ENCODE results near the gene AGTRAP. TPM values are rescaled to one million over a fixed set of nuclear protein-coding genes. Genes with fewer than 3 reads are reported as not detected.

AGTRAP gene
- total and polyA plus RNA-seq, 9 of the 15 experiments (the other 6 are each of a cell fraction or from before 2014, with no cell fraction given) = 26.8 to 105 (median 57.5) TPM

GRCh38 chr1:11769274-11769673 lies 33.3 kb downstream of the AGTRAP start:
- BruUV-seq (replicated peaks) = no TSS peak
- WGBS (ENCODE audit: insufficient coverage, low coverage, missing lambda C conversion rate) = 68% methylated on average over 4 of the region's 4 CpGs
- DNase-seq (ENCODE audit: extremely low read depth in 1 of 4, low spot score in 3 of 4) (no peak), ATAC-seq (no peak), FAIRE-seq (no peak)
- ChIA-PET CTCF (ENCODE audit: low intra/inter-chr PET ratio) (no interaction called here), POLR2A (interaction anchor here (0.9 to 1.5 kb wide), 3 partner anchors 19 to 287 kb away, joined by 3 to 5 read pairs (median 3); no protein-coding TSS in a partner anchor)
- no peaks in the 10 kb centered on the region for H3K9me1 ChIP-seq (ENCODE audit: control insufficient read depth, insufficient read depth, low read length)
- H3K4me2 ChIP-seq (ENCODE audit: insufficient read depth, low read length) = no peak overlapping the region
- H3K36me3 ChIP-seq (ENCODE audit: control insufficient read depth, insufficient read depth, low read length) = no peaks in the 10 kb centered on the region
- H3K4me1 ChIP-seq (replicated peaks in 1 of 2; ENCODE audit: control insufficient read depth in 2 of 2, insufficient read depth in 2 of 2, low read length in 2 of 2) = peaks cover 5 to 28% of the 10 kb centered on the region in 2 experiments; a peak in 4 of 5 replicates
- H3K27me3 ChIP-seq (ENCODE audit: control insufficient read depth in 2 of 2, insufficient read depth in 2 of 2, low read length in 2 of 2) = no peaks in the 10 kb centered on the region
- in situ Hi-C loops (cut with MboI) = no loop called here
- no peaks in the 10 kb centered on the region for H3K9me3 ChIP-seq (replicated peaks; ENCODE audit: control insufficient read depth, insufficient read depth, low read depth, low read length)
- intact Hi-C loops (cut with micrococcal nuclease) = no loop called here
- TF ChIP-seq FOXJ2 (tag; IDR thresholded peaks at IDR 0.05) (no peak), SRSF9 (IDR thresholded peaks at IDR 0.05; ENCODE audit: borderline replicate concordance, low read depth, low read length) (no peak), ZNF121 (CRISPR knock-in tag; conservative IDR thresholded peaks at IDR 0.05) (peak; percentile 81)
- H3K9ac ChIP-seq (ENCODE audit: insufficient read depth in 1 of 2, low read depth in 2 of 2, low read length in 2 of 2) = no peak overlapping the region
- H3K4me3 ChIP-seq = no peak overlapping the region
- H2AFZ ChIP-seq (ENCODE audit: low read depth, low read length) = no peak overlapping the region
- no peaks in the 10 kb centered on the region for H3K79me2 ChIP-seq (ENCODE audit: control insufficient read depth, insufficient read depth, low read length)
- H3K27ac ChIP-seq (ENCODE audit: extremely low read depth, low read depth, low read length) = no peak overlapping the region
- H4K20me1 ChIP-seq (replicated peaks; ENCODE audit: control insufficient read depth, insufficient read depth, low read length) = no peaks in the 10 kb centered on the region

- CTCF ChIA-PET (ENCODE audit: low intra/inter-chr PET ratio) = no interaction called here
- Histone ChIP-seq H3K4me1 (replicated peaks in 1 of 2; ENCODE audit: control insufficient read depth in 2 of 2, insufficient read depth in 2 of 2, low read length in 2 of 2) (peaks cover 5 to 26% of the 10 kb centered on the region in 2 experiments; a peak in 4 of 5 replicates), H3K27ac (ENCODE audit: extremely low read depth, low read depth, low read length) (no peak overlapping the region), H3K9me3 (replicated peaks; ENCODE audit: control insufficient read depth, insufficient read depth, low read depth, low read length) (no peaks in the 10 kb centered on the region), H3K79me2 (ENCODE audit: control insufficient read depth, insufficient read depth, low read length) (no peaks in the 10 kb centered on the region), H3K4me3 (no peak overlapping the region), H2AFZ (ENCODE audit: low read depth, low read length) (no peak overlapping the region), H3K27me3 (ENCODE audit: control insufficient read depth in 2 of 2, insufficient read depth in 2 of 2, low read length in 2 of 2) (no peaks in the 10 kb centered on the region), H3K4me2 (ENCODE audit: insufficient read depth, low read length) (no peak overlapping the region), H3K9me1 (ENCODE audit: control insufficient read depth, insufficient read depth, low read length) (no peaks in the 10 kb centered on the region), H3K9ac (ENCODE audit: insufficient read depth in 1 of 2, low read depth in 2 of 2, low read length in 2 of 2) (no peak overlapping the region), H3K36me3 (ENCODE audit: control insufficient read depth, insufficient read depth, low read length) (no peaks in the 10 kb centered on the region), H4K20me1 (replicated peaks; ENCODE audit: control insufficient read depth, insufficient read depth, low read length) (no peaks in the 10 kb centered on the region)
- POLR2A ChIA-PET = interaction anchor here (1.1 kb wide), 1 partner anchor 18 kb away, joined by 3 read pairs; no protein-coding TSS in a partner anchor
- in situ Hi-C loops (cut with MboI) (no loop called here), intact Hi-C loops (cut with micrococcal nuclease) (no loop called here)
- ATAC-seq (no peak), DNase-seq (ENCODE audit: extremely low read depth in 1 of 4, low spot score in 3 of 4) (no peak), FAIRE-seq (no peak)
- no TSS peak for BruUV-seq (replicated peaks)
- no peak for TF ChIP-seq CREB1 (IDR thresholded peaks at IDR 0.05)
- TF ChIP-seq CREB1 (CRISPR knock-in tag; IDR thresholded peaks at IDR 0.05) = no peak
- TF ChIP-seq CREB3 (tag; conservative IDR thresholded peaks at IDR 0.05; ENCODE audit: low read depth) = no peak
- no peak for TF ChIP-seq SMAD1 (IDR thresholded peaks at IDR 0.05; ENCODE audit: low read depth, low read length, partially characterized antibody)
- no peak for TF ChIP-seq SIN3A (IDR thresholded peaks at IDR 0.05; ENCODE audit: borderline replicate concordance in 2 of 2, control insufficient read depth in 1 of 2, low read depth in 2 of 2, low read length in 2 of 2)
- no peak for TF ChIP-seq NUFIP1 (IDR thresholded peaks at IDR 0.05; ENCODE audit: partially characterized antibody)
- no peak for TF ChIP-seq ZC3H4 (CRISPR knock-in tag; IDR thresholded peaks at IDR 0.05; ENCODE audit: borderline replicate concordance)
- no peak for TF ChIP-seq PTRF (tag; IDR thresholded peaks at IDR 0.05)
- no peak for TF ChIP-seq WHSC1 (IDR thresholded peaks at IDR 0.05; ENCODE audit: low read length)
- TF ChIP-seq EP300 (IDR thresholded peaks at IDR 0.05; ENCODE audit: low read length) = no peak
- TF ChIP-seq MAFK (IDR thresholded peaks at IDR 0.05; ENCODE audit: low read length) = no peak
- no peak for TF ChIP-seq CBFA2T2 (conservative IDR thresholded peaks at IDR 0.05)
- no peak for TF ChIP-seq ZNF764 (CRISPR knock-in tag; IDR thresholded peaks at IDR 0.05; ENCODE audit: low read depth)
- no peak for TF ChIP-seq MXI1 (IDR thresholded peaks at IDR 0.05; ENCODE audit: low read depth, low read length)
These were observed 34.1 kb downstream of the AGTRAP start for GRCh38 chr1:11770011-11770410.
